Epidermal melanocyte (primary cell): Measurements from ENCODE around the gene CPLX1.
A peak's percentile ranks its signal among the peaks of the same experiment; 100 is the strongest.

Source experiments
- DNase-seq: peaks from one replicate; pipeline ENCODE4 v3.0.0; 2011; ENCODE audit warnings: low spot score; ENCODE audit not compliant: insufficient read length

The CPLX1 gene

GRCh38 chr4:833156-833555, 7.2 kb upstream of the CPLX1 start:
- no peak for DNase-seq

GRCh38 chr4:832536-832935, 6.6 kb upstream of the CPLX1 start:
- no peak for DNase-seq

DNA sequence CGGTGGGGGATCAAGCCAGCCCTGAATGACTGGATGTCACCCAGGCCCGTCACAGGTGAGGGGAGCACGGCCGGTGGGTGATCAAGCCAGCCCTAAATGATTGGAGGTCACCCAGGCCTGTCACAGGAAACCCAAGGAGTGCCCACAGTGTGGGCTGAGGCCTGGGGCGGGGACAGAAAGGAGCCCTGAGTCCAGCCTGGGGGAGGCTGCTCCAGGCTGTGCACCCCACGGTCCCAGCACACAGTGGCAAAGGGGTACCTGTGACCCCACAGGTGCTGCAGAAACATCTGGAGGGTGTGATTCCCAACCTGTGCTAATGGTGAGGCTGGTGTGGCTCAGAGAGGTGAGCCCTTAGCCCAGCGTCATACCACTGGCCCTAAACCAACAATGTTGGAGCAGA, 6.2 kb upstream of the CPLX1 start:
- no peak for DNase-seq

GRCh38 chr4:831483-831805, 5.5 kb upstream of the CPLX1 start:
- no peak for DNase-seq

GRCh38 chr4:830601-831482, 4.9 kb upstream of the CPLX1 start:
- no peak for DNase-seq

DNA sequence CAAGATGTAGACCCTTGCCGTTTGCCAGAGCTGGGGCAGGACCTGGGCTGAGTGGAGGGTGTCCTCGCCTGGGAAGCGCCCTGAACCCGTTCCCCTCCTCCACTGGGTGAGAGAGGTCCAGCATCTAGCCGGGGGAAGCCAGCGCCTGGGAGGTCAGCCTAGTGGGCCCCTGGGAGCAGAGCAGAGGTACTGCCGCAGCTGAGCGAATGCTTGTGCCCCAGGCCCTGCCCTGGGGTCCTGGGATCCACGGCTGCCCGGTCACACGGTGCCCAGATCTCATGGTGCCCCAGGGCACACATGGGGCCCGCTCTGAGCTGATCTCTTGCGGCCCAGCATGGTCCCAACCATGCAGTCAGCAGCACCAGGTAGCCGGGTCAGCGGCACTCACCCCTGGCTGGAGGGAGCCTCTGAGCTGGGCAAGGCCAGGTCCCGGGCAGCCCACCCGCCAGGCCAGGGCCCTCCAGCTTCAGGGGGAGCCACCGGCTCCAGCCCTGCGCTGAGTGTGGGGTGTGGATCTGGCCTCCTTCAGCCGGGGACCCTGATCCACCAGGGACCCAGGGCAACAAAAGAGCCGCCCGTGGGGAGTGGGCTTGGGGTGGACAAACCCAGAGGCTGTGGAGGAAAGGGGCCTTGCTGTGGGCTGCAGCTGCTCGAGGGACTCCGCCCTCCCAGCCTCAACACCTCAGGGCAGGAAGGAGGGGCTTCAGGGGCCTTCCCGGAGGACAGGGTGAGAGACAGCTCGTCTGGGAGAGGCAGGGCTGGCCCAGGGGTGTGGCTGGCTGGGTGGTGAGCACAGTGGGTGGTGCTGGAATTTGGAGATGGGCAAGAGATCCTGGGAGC, 4.1 kb upstream of the CPLX1 start:
- no peak for DNase-seq

DNA sequence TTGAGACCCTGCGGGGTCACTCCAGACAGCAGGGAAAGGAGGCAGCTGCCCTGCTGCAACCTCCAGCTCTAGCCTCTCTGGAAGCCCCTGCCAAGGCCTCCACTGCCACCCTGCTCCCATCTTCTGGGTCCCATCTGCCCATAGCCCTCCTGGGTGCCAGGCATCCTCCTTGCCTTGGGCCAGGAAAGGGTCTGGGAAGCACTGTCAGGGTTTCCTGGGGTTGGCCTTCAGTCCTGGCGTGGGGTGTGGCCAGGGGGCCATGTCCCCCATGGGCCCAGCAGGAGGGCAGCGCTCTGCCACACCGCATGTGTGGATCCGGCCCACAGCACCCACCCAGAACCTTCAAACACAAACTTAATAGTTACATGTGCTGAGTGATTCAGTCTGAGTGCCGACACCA, 3.4 kb upstream of the CPLX1 start:
- no peak for DNase-seq

DNA sequence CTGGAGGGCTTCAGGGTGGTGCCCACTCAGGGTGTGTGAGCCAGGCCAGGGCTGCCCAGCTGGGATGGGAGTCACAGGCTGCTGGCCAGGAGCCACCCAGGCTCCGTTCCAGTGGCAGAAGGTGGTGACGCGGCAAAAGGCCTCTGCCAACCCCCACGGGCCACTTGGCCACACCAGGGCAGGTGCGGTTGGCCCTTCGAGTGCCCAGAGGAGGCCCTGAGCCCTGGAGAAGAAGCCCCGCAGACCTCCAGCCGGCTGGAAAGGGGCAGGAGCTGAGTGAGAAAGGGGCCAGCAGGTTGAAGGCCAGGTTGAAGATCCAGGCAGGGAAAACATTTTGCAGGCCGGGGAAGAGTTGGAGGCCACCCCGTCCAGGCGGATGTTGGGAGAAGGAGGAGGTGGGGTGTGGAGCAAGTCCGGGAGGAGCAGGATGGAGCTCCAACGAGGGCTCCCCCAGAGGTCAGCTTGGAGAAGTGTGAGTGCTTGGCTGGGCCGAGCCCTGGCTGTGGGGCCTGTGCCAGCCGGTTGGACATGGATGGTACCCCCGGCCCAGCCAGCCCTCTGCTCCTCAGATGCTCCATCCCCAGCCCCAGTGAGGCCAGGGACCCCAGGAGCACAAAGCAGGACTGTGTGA, 2.8 kb upstream of the CPLX1 start:
- no peak for DNase-seq

DNA sequence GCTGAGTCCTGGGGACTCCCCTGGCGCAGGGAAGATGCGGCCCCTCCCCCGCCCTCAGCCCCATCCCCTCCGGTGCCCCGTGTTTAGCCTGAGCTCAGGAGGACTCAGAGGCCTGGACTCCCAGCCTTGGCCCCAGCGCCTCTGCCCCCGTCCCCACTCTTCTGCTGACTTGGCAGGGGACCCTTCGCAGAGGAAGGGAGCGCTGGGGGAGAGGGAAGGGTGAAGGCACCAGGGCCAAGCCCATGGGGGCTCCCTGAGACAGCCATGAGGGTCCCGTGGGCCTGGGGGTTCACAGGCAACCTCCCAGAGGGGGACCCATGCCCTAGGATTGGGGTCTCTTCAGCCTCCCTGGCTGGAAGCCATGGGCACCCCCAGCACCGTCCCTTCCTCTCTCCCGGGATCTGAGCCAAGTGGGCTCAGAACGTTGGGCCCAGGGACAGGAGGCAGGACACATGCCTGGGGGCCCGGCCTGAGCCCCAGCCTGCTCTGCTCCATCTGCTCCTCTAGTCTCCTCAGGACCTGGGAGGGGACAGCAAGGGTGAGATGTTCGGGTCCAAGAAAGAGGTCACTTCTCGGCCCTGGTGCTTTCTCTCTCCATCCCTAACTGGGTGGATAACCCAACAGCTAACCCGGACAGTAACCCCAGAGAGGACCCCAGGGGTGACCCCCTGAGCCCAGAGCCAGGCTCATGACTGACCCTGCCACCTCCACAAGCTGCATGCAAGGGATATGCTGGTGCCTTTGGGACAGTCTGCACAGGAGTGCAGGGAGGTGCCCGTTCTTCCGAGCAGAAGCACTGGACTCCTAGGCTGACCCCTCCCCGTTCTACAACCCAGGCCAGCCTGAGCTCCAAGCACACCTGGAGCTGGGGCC, 1.5 kb upstream of the CPLX1 start:
- DNase-seq: no peak

DNA sequence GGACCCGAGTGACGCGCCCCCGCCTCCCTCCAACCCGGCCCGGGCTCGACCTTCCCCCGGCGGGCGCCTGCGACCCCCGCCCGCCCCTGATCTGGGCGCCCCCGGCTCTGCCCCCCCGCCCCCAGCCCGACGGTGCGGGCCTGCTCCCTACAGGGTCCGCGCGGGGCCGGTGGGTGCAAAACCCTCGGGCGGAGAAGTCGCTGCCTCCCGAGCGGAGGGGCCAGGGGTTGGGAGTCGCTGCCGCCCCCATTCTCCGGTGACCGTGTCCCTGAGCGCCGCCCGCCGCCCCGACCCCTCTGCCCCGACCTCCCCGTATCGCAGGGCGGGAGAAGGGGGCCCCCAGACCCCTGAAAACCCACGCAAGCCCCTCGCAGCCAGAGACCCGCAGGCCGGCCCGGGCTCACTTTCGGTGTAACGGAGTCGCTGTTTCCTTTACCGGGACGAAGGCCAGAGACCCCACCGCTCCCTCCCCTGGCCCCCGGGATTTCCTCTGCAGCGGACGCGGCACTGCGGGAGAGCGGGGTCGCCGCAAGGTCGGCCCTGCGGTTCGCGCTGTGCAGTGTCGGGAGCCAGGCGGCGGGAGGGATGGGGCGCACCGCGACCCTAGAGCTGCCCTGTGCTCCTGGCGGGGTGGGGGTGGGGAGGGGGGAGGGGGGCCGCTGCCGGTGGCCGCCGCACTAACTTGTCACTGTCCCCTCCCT, 729 bp upstream of the CPLX1 start:
- DNase-seq: no peak

GRCh38 chr4:825063-825970, 612 bp downstream of the CPLX1 start:
- DNase-seq: peak; percentile 72

GRCh38 chr4:824461-825062, 1.4 kb downstream of the CPLX1 start:
- DNase-seq: no peak

DNA sequence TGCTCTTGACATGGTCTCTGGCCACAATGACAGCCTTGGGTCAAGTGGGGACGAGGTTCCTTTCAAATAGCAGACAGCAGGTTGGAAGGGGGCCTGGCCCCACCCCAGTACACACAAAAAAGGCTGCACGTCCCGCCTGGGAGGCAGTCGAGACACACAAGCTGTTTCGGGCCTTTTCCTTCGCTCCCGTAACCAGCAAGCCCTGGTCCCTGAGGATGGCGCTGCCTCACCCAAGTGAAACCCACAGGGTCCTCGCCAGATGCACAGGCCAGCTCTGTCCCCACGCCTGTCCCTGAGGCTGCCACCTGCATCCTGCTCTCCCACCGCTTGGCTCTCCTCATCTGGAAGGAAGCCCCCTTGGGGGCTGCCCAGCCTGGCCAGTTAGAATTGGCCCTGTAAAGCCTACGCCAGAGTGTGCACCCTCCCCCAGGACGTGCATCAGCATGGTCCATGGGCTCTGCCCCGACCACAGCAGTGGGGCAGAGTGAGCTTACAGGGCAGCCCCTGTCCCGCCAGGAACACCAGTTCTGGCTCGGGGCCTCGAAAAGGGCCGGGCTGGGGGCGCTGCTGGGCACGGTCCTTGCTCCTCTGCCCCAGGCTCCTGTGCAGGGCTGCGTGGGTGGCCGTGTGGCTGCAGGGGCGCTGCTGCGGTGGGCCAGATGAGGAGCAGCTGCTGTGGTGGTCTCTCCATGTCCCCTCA, 2.0 kb downstream of the CPLX1 start:
- DNase-seq: no peak

DNA sequence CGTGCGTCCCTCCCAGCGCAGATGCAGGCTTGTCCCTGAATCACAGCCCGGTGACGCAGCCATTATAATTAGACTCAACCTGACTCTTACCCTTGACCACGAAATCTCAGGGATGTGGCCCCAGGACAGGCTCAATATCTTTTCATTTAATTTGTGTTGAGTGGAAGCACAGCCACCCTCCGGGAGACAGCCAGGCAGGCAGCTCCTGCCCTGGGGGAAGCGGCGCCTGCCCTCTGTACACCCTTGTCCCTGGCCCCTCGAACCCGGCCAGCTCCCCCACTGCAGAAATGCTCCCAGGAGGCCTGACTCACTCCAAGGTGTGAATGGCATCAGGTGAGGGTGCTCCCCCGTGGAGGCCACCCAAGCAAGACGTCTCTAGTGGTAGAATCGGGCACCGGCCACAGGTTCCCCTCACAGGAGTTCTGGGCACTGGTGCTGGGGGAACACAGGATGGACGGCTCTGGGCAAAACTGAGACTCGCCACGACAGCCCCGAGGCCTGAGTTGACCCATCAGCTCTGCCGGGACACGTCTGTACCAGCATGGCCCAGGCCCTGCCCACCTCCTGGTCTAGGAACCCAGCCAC, 2.7 kb downstream of the CPLX1 start:
- DNase-seq: no peak

- peak; percentile 9 for DNase-seq
These were observed 3.4 kb downstream of the CPLX1 start for GRCh38 chr4:822361-823175.

GRCh38 chr4:821631-822030, 4.3 kb downstream of the CPLX1 start:
- DNase-seq: peak; percentile 9

GRCh38 chr4:821181-821591, 4.7 kb downstream of the CPLX1 start:
- DNase-seq: peak; percentile 13
